ENCODE results near the gene TRIM63. TPM values are rescaled to one million over a fixed set of nuclear protein-coding genes. Genes with fewer than 3 reads are reported as not detected.

TRIM63 gene
- total RNA-seq, 1 experiment from 2014 or later, result not detected

DNA sequence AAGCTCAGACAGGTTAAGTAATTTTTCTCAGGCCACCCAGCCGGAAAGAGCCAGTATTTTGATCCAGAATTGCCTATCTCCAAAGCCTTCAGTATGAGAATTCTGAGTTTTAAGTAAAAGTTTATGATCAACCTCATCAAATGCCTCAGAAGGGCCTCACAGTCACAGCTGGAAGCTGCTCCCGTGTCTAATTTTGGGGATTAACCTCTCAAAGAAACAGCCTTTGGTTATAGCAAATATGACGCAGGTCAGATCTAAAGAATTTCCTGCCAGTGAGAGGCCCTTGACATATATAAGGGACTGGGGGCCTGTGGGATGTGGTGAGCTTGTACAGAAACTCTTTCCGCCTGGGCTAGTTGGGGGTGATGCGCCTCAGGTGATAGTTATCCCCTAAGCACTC is 43.6 kb downstream of the TRIM63 start:
- intact Hi-C loops (cut with micrococcal nuclease), result no loop called here
- no peaks in the 10 kb centered on the region for H3K27me3 ChIP-seq (ENCODE audit: low read length)
- no peak overlapping the region for H3K4me3 ChIP-seq (ENCODE audit: low read length)
- H2AFZ ChIP-seq (ENCODE audit: low read length), result no peak overlapping the region
- no peaks in the 10 kb centered on the region for H3K4me1 ChIP-seq (ENCODE audit: insufficient read depth, low read length)
- no peaks in the 10 kb centered on the region for H4K20me1 ChIP-seq (ENCODE audit: low read length)
- BruUV-seq (replicated peaks), result no TSS peak
- no peak overlapping the region for H3K27ac ChIP-seq (ENCODE audit: low read length)
- no peaks in the 10 kb centered on the region for H3K9me3 ChIP-seq (ENCODE audit: low read length)
- no peaks in the 10 kb centered on the region for H3K36me3 ChIP-seq (ENCODE audit: low read depth, low read length)
- H3K79me2 ChIP-seq (ENCODE audit: low read length), result no peaks in the 10 kb centered on the region
- H3K9me2 ChIP-seq (replicated peaks; ENCODE audit: low read length), result no peaks in the 10 kb centered on the region
- POLR2A ChIA-PET (ENCODE audit: unreplicated experiment), result no interaction called here
- no peaks in the 10 kb centered on the region for H3F3A ChIP-seq (ENCODE audit: low read length, unreplicated experiment)
- ATAC-seq (no peak), DNase-seq (no peak)
- no peak overlapping the region for H3K9ac ChIP-seq (ENCODE audit: low read length)
- no peak overlapping the region for H3K4me2 ChIP-seq (ENCODE audit: low read length)
- CTCF ChIA-PET, result no interaction called here
- no peak for TF ChIP-seq EZH2 (IDR thresholded peaks at IDR 0.05; ENCODE audit: low read length, unreplicated experiment)
- TF ChIP-seq, protein P1, sequence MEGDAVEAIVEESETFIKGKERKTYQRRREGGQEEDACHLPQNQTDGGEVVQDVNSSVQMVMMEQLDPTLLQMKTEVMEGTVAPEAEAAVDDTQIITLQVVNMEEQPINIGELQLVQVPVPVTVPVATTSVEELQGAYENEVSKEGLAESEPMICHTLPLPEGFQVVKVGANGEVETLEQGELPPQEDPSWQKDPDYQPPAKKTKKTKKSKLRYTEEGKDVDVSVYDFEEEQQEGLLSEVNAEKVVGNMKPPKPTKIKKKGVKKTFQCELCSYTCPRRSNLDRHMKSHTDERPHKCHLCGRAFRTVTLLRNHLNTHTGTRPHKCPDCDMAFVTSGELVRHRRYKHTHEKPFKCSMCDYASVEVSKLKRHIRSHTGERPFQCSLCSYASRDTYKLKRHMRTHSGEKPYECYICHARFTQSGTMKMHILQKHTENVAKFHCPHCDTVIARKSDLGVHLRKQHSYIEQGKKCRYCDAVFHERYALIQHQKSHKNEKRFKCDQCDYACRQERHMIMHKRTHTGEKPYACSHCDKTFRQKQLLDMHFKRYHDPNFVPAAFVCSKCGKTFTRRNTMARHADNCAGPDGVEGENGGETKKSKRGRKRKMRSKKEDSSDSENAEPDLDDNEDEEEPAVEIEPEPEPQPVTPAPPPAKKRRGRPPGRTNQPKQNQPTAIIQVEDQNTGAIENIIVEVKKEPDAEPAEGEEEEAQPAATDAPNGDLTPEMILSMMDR (conservative IDR thresholded peaks at IDR 0.05; ENCODE audit: low read depth, low read length), result no peak
- TF ChIP-seq EZH2phosphoT487 (IDR thresholded peaks at IDR 0.05; ENCODE audit: borderline replicate concordance, low read length), result no peak

DNA sequence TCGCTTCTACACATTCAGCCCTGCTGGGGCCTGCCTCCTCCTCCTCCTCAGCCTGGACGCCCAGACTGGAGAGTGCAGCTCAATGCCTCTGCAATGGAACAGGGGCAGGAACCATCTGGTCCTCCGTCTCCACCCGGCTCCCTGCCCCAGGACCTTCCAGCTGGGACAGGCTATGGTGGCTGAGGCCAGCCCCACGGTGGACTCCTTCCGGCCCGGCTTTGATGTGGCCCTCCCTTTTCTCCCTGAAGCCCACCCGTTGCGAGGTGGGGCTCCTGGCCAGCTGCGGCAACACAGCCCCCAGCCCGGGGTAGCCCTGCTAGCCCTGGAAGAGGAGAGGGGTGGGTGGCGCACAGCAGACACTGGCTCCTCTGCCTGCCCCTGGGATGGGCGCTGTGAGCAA is 44.4 kb downstream of the TRIM63 start:
- POLR2A ChIA-PET (ENCODE audit: unreplicated experiment), result no interaction called here
- no peak for DNase-seq
- H3K4me2 ChIP-seq (ENCODE audit: low read length), result no peak overlapping the region
- no TSS peak for BruUV-seq (replicated peaks)
- no peak overlapping the region for H3K27ac ChIP-seq (ENCODE audit: low read length)
- H3K27me3 ChIP-seq (ENCODE audit: low read length), result no peaks in the 10 kb centered on the region
- ATAC-seq, result no peak
- H3K4me1 ChIP-seq (ENCODE audit: insufficient read depth, low read length), result no peaks in the 10 kb centered on the region
- H3K36me3 ChIP-seq (ENCODE audit: low read depth, low read length), result no peaks in the 10 kb centered on the region
- TF ChIP-seq, protein P1 (conservative IDR thresholded peaks at IDR 0.05; ENCODE audit: low read depth, low read length), result no peak
- TF ChIP-seq EZH2phosphoT487 (IDR thresholded peaks at IDR 0.05; ENCODE audit: borderline replicate concordance, low read length) (no peak), EZH2 (IDR thresholded peaks at IDR 0.05; ENCODE audit: low read length, unreplicated experiment) (no peak)
- H3K9me2 ChIP-seq (replicated peaks; ENCODE audit: low read length), result no peaks in the 10 kb centered on the region
- H3K79me2 ChIP-seq (ENCODE audit: low read length), result no peaks in the 10 kb centered on the region
- no peak overlapping the region for H3K4me3 ChIP-seq (ENCODE audit: low read length)
- no peak overlapping the region for H3K9ac ChIP-seq (ENCODE audit: low read length)
- no peaks in the 10 kb centered on the region for H3F3A ChIP-seq (ENCODE audit: low read length, unreplicated experiment)
- H2AFZ ChIP-seq (ENCODE audit: low read length), result no peak overlapping the region
- intact Hi-C loops (cut with micrococcal nuclease), result no loop called here
- CTCF ChIA-PET, result no interaction called here
- H3K9me3 ChIP-seq (ENCODE audit: low read length), result no peaks in the 10 kb centered on the region
- H4K20me1 ChIP-seq (ENCODE audit: low read length), result no peaks in the 10 kb centered on the region

DNA sequence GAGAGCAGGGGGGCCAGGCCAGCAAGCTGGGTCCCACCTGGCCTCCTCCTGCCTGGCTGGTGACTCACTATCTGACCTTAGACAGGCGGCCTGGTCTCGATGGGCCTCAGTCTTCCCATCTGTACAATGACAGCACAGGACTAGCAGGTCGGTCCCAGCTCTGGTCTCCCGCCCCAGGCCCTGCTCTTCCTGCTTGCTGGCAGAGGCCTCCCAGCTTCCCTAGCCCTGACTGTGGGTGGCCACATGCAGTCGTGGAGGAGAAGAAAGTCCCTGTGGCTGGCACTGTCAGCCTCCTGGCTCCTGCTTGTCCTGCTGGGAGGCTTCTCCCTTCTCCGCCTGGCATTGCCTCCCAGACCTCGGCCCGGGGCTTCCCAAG is 45.0 kb downstream of the TRIM63 start:
- H3K4me2 ChIP-seq (ENCODE audit: low read length), result no peak overlapping the region
- no peaks in the 10 kb centered on the region for H3K36me3 ChIP-seq (ENCODE audit: low read depth, low read length)
- no peaks in the 10 kb centered on the region for H4K20me1 ChIP-seq (ENCODE audit: low read length)
- no peak overlapping the region for H3K4me3 ChIP-seq (ENCODE audit: low read length)
- H3K9me3 ChIP-seq (ENCODE audit: low read length), result no peaks in the 10 kb centered on the region
- H3F3A ChIP-seq (ENCODE audit: low read length, unreplicated experiment), result no peaks in the 10 kb centered on the region
- no peaks in the 10 kb centered on the region for H3K27me3 ChIP-seq (ENCODE audit: low read length)
- H3K4me1 ChIP-seq (ENCODE audit: insufficient read depth, low read length), result no peaks in the 10 kb centered on the region
- no peak overlapping the region for H3K27ac ChIP-seq (ENCODE audit: low read length)
- H3K79me2 ChIP-seq (ENCODE audit: low read length), result no peaks in the 10 kb centered on the region
- ATAC-seq (no peak), DNase-seq (no peak)
- H3K9me2 ChIP-seq (replicated peaks; ENCODE audit: low read length), result no peaks in the 10 kb centered on the region
- ChIA-PET CTCF (no interaction called here), POLR2A (ENCODE audit: unreplicated experiment) (no interaction called here)
- no TSS peak for BruUV-seq (replicated peaks)
- no peak overlapping the region for H2AFZ ChIP-seq (ENCODE audit: low read length)
- TF ChIP-seq EZH2phosphoT487 (IDR thresholded peaks at IDR 0.05; ENCODE audit: borderline replicate concordance, low read length), result no peak
- TF ChIP-seq, protein P1 (conservative IDR thresholded peaks at IDR 0.05; ENCODE audit: low read depth, low read length), result no peak
- no peak for TF ChIP-seq EZH2 (IDR thresholded peaks at IDR 0.05; ENCODE audit: low read length, unreplicated experiment)
- H3K9ac ChIP-seq (ENCODE audit: low read length), result no peak overlapping the region
- intact Hi-C loops (cut with micrococcal nuclease), result no loop called here

Measured in PC-3 (cell line).